Measurements from ENCODE around the gene NLGN3.
"Not testable (repeated sequence)": the region's sequence is repeated elsewhere in the genome, so short reads cannot be mapped to it uniquely, and the experiment has no call there.

The NLGN3 gene

DNA sequence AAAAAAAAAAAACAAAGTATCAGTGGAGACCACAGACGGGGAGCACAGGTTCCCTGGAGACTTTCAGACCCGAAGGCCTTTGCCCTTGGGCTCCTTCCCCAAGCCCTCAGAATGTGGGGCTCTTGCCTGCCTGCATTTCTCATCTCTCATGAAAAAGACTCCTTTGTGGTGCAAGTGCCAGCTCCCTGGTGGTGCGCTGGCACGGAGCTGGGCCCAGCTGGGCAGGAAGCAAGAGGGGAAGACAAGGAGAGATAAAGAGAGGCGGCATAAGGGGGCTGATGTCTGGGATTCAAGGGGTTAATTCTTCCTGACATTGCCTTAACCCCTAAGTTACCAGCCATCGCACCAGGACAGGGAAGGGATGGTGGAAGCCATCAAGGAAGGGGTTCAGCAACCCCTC is 21.8 kb downstream of the NLGN3 start:
- no peaks in the 10 kb centered on the region for H3K36me3 ChIP-seq (ENCODE audit: control insufficient read depth, insufficient read depth, low read length)
- no peak overlapping the region for H3K27ac ChIP-seq (ENCODE audit: low read depth, low read length)
- H3K4me3 ChIP-seq (ENCODE audit: low read length), result no peak overlapping the region
- no peaks in the 10 kb centered on the region for H3K4me1 ChIP-seq (ENCODE audit: control insufficient read depth, insufficient read depth, low read length)
- H3K9ac ChIP-seq (ENCODE audit: low read length), result no peak overlapping the region
- no peaks in the 10 kb centered on the region for H3K27me3 ChIP-seq (ENCODE audit: control insufficient read depth, insufficient read depth, low read length)

DNA sequence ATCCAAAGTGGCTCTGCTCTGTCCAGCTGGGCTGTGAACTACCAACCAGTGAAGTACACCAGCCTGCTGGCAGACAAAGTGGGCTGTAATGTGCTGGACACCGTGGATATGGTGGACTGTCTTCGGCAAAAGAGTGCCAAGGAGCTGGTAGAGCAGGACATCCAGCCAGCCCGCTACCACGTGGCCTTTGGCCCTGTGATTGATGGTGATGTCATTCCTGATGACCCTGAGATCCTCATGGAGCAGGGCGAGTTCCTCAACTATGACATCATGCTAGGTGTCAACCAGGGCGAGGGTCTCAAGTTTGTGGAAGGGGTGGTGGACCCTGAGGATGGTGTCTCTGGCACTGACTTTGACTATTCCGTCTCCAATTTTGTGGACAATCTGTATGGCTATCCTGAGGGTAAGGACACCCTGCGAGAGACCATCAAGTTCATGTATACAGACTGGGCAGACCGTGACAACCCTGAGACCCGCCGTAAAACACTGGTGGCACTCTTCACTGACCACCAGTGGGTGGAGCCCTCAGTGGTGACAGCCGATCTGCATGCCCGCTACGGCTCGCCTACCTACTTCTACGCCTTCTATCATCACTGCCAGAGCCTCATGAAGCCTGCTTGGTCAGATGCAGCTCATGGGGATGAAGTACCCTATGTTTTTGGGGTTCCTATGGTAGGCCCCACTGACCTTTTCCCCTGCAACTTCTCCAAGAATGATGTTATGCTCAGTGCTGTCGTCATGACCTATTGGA is 22.6 kb downstream of the NLGN3 start:
- H3K27ac ChIP-seq (ENCODE audit: low read depth, low read length), result no peak overlapping the region
- H3K36me3 ChIP-seq (ENCODE audit: control insufficient read depth, insufficient read depth, low read length), result no peaks in the 10 kb centered on the region
- H3K9ac ChIP-seq (ENCODE audit: low read length), result no peak overlapping the region
- no peaks in the 10 kb centered on the region for H3K4me1 ChIP-seq (ENCODE audit: control insufficient read depth, insufficient read depth, low read length)
- no peak overlapping the region for H3K4me3 ChIP-seq (ENCODE audit: low read length)
- H3K27me3 ChIP-seq (ENCODE audit: control insufficient read depth, insufficient read depth, low read length), result no peaks in the 10 kb centered on the region

GRCh38 chrX:71168134-71168533 is 23.5 kb downstream of the NLGN3 start:
- Histone ChIP-seq H3K4me1 (ENCODE audit: control insufficient read depth, insufficient read depth, low read length) (no peaks in the 10 kb centered on the region), H3K27me3 (ENCODE audit: control insufficient read depth, insufficient read depth, low read length) (no peaks in the 10 kb centered on the region), H3K27ac (ENCODE audit: low read depth, low read length) (no peak overlapping the region), H3K4me3 (ENCODE audit: low read length) (no peak overlapping the region), H3K36me3 (ENCODE audit: control insufficient read depth, insufficient read depth, low read length) (no peaks in the 10 kb centered on the region), H3K9ac (ENCODE audit: low read length) (no peak overlapping the region)

- Histone ChIP-seq H3K27ac (ENCODE audit: low read depth, low read length) (no peak overlapping the region), H3K27me3 (ENCODE audit: control insufficient read depth, insufficient read depth, low read length) (no peaks in the 10 kb centered on the region), H3K4me3 (ENCODE audit: low read length) (no peak overlapping the region), H3K9ac (ENCODE audit: low read length) (no peak overlapping the region), H3K4me1 (ENCODE audit: control insufficient read depth, insufficient read depth, low read length) (no peaks in the 10 kb centered on the region), H3K36me3 (ENCODE audit: control insufficient read depth, insufficient read depth, low read length) (no peaks in the 10 kb centered on the region)
Measured at GRCh38 chrX:71169586-71169985, 24.9 kb downstream of the NLGN3 start.

- Histone ChIP-seq H3K36me3 (ENCODE audit: control insufficient read depth, insufficient read depth, low read length) (no peaks in the 10 kb centered on the region), H3K9ac (ENCODE audit: low read length) (no peak overlapping the region), H3K27ac (ENCODE audit: low read depth, low read length) (no peak overlapping the region), H3K27me3 (ENCODE audit: control insufficient read depth, insufficient read depth, low read length) (no peaks in the 10 kb centered on the region), H3K4me1 (ENCODE audit: control insufficient read depth, insufficient read depth, low read length) (no peaks in the 10 kb centered on the region), H3K4me3 (ENCODE audit: low read length) (no peak overlapping the region)
Measured at GRCh38 chrX:71170660-71171059, 26.0 kb downstream of the NLGN3 start.

- no peaks in the 10 kb centered on the region for H3K36me3 ChIP-seq (ENCODE audit: control insufficient read depth, insufficient read depth, low read length)
- H3K4me3 ChIP-seq (ENCODE audit: low read length), result no peak overlapping the region
- H3K27me3 ChIP-seq (ENCODE audit: control insufficient read depth, insufficient read depth, low read length), result no peaks in the 10 kb centered on the region
- H3K27ac ChIP-seq (ENCODE audit: low read depth, low read length), result no peak overlapping the region
- H3K4me1 ChIP-seq (ENCODE audit: control insufficient read depth, insufficient read depth, low read length), result no peaks in the 10 kb centered on the region
- H3K9ac ChIP-seq (ENCODE audit: low read length), result no peak overlapping the region
Measured at GRCh38 chrX:71171110-71171801, 26.6 kb downstream of the NLGN3 start.

- Histone ChIP-seq H3K27ac (ENCODE audit: low read depth, low read length) (no peak overlapping the region), H3K27me3 (ENCODE audit: control insufficient read depth, insufficient read depth, low read length) (no peaks in the 10 kb centered on the region), H3K36me3 (ENCODE audit: control insufficient read depth, insufficient read depth, low read length) (no peaks in the 10 kb centered on the region), H3K4me3 (ENCODE audit: low read length) (no peak overlapping the region), H3K4me1 (ENCODE audit: control insufficient read depth, insufficient read depth, low read length) (no peaks in the 10 kb centered on the region), H3K9ac (ENCODE audit: low read length) (no peak overlapping the region)
Measured at GRCh38 chrX:71173440-71173839, 28.8 kb downstream of the NLGN3 start.

DNA sequence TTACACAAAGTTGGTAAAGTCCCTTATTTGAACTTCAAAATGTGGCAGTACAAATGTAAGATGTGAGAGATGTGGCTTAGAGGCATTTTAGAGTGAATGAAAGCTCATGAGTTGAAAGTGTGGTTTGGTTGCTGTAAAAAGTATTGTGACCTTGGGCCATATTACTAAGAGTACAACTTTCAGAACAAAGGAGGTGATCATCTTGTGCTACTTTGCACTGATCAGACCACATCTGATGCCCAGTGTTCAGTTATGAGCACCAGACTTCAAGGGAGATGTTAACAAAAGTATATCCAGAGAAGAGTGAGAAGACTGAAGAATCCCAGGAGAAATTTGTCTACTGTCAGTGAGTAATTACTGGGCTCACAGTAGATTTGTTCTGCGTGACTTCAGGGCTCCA is 30.2 kb downstream of the NLGN3 start:
- Histone ChIP-seq H3K4me1 (ENCODE audit: control insufficient read depth, insufficient read depth, low read length) (no peaks in the 10 kb centered on the region), H3K27ac (ENCODE audit: low read depth, low read length) (no peak overlapping the region), H3K36me3 (ENCODE audit: control insufficient read depth, insufficient read depth, low read length) (no peaks in the 10 kb centered on the region), H3K4me3 (ENCODE audit: low read length) (no peak overlapping the region), H3K9ac (ENCODE audit: low read length) (no peak overlapping the region), H3K27me3 (ENCODE audit: control insufficient read depth, insufficient read depth, low read length) (no peaks in the 10 kb centered on the region)

DNA sequence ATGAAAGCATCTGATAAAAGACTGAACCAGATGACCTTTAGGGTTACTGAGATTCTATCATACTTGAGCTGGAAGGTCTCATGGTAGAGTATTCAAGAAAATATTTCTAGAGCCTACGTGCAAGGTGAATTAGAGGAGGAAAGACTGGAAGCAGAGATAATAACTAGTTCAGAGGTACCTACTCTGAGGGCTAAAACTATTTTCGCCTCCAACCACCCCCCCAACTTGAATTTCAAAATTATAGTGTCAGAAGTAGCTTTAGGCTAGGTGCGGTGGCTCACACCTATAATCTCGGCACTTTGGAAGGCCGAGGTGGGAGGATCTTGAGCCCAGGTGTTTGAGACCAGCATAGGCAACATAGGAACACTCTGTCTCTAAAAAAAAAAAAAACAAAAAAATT is 30.9 kb downstream of the NLGN3 start:
- H3K4me1 ChIP-seq (ENCODE audit: control insufficient read depth, insufficient read depth, low read length), result no peaks in the 10 kb centered on the region
- H3K4me3 ChIP-seq (ENCODE audit: low read length), result no peak overlapping the region
- H3K27me3 ChIP-seq (ENCODE audit: control insufficient read depth, insufficient read depth, low read length), result no peaks in the 10 kb centered on the region
- H3K9ac ChIP-seq (ENCODE audit: low read length), result no peak overlapping the region
- no peaks in the 10 kb centered on the region for H3K36me3 ChIP-seq (ENCODE audit: control insufficient read depth, insufficient read depth, low read length)
- no peak overlapping the region for H3K27ac ChIP-seq (ENCODE audit: low read depth, low read length)

GRCh38 chrX:71177327-71177726 is 32.7 kb downstream of the NLGN3 start:
- no peak overlapping the region for H3K9ac ChIP-seq (ENCODE audit: low read length)
- H3K27ac ChIP-seq (ENCODE audit: low read depth, low read length), result no peak overlapping the region
- no peak overlapping the region for H3K4me3 ChIP-seq (ENCODE audit: low read length)
- no peaks in the 10 kb centered on the region for H3K36me3 ChIP-seq (ENCODE audit: control insufficient read depth, insufficient read depth, low read length)
- H3K27me3 ChIP-seq (ENCODE audit: control insufficient read depth, insufficient read depth, low read length), result no peaks in the 10 kb centered on the region
- no peaks in the 10 kb centered on the region for H3K4me1 ChIP-seq (ENCODE audit: control insufficient read depth, insufficient read depth, low read length)

- H3K9ac ChIP-seq (ENCODE audit: low read length), result no peak overlapping the region
- H3K36me3 ChIP-seq (ENCODE audit: control insufficient read depth, insufficient read depth, low read length), result no peaks in the 10 kb centered on the region
- H3K27me3 ChIP-seq (ENCODE audit: control insufficient read depth, insufficient read depth, low read length), result no peaks in the 10 kb centered on the region
- no peaks in the 10 kb centered on the region for H3K4me1 ChIP-seq (ENCODE audit: control insufficient read depth, insufficient read depth, low read length)
- H3K4me3 ChIP-seq (ENCODE audit: low read length), result no peak overlapping the region
- H3K27ac ChIP-seq (ENCODE audit: low read depth, low read length), result no peak overlapping the region
Measured at GRCh38 chrX:71178908-71179307, 34.3 kb downstream of the NLGN3 start.

- H3K36me3 ChIP-seq (ENCODE audit: control insufficient read depth, insufficient read depth, low read length); H3K9ac ChIP-seq (ENCODE audit: low read length); H3K4me3 ChIP-seq (ENCODE audit: low read length); H3K4me1 ChIP-seq (ENCODE audit: control insufficient read depth, insufficient read depth, low read length); H3K27ac ChIP-seq (ENCODE audit: low read depth, low read length); H3K27me3 ChIP-seq (ENCODE audit: control insufficient read depth, insufficient read depth, low read length): not testable (repeated sequence)
Measured at GRCh38 chrX:71180579-71181265, 36.1 kb downstream of the NLGN3 start.
